Common myeloid progenitor, CD34-positive (primary cell): Measurements from ENCODE around the gene RHOB.

ENCODE experiments used
- CTCF ChIA-PET: fragments of 350-600 bp; sonication (Branson Sonifier 250); formaldehyde crosslinking; loops from one replicate; lab custom pipeline; 2021; ENCODE audit warnings: antibody characterized with exemption; lab: Charles Lee
- POLR2A ChIA-PET: fragments of 350-600 bp; sonication (Branson Sonifier 250); formaldehyde crosslinking; loops from one replicate; lab custom pipeline; 2021; ENCODE audit warnings: antibody characterized with exemption; lab: Charles Lee
- DNase-seq, 3 donors: peaks; one replicate each; pipeline versions ENCODE4 v3.0.0 to v3.0.0-alpha.2; 2013
- H3K27ac ChIP-seq, 2 experiments: 1 replicate in 1 of 2; 2 replicates in 1 of 2; pipeline ENCODE4 v1.7.0; 2013; ENCODE audit warnings: inconsistent platforms in 2 of 2, low read length in 2 of 2, mild to moderate bottlenecking in 2 of 2, low read depth in 1 of 2, moderate library complexity in 1 of 2; ENCODE audit not compliant: severe bottlenecking in 2 of 2, insufficient read depth in 1 of 2, poor library complexity in 1 of 2
- H3K27me3 ChIP-seq, 5 experiments: replicated peaks in 2 of 5; 1 replicate in 3 of 5; 2 replicates in 2 of 5; pipeline versions ENCODE4 v1.6.1 to v1.7.0; 2013; ENCODE audit warnings: low read length in 4 of 5, mild to moderate bottlenecking in 2 of 5, moderate library complexity in 2 of 5, inconsistent platforms in 1 of 5; ENCODE audit not compliant: insufficient read depth in 5 of 5, control insufficient read depth in 4 of 5
- H3K36me3 ChIP-seq, 4 experiments: 1 replicate in 2 of 4; 2 replicates in 2 of 4; pipeline versions ENCODE4 v1.6.1 to v1.7.0; 2013; ENCODE audit warnings: low read length in 3 of 4, control low read depth in 1 of 4, mild to moderate bottlenecking in 1 of 4; ENCODE audit not compliant: control insufficient read depth in 4 of 4, insufficient read depth in 4 of 4
- H3K4me1 ChIP-seq, 4 experiments: 1 replicate in 3 of 4; 2 replicates in 1 of 4; pipeline versions ENCODE4 v1.6.1 to v1.7.1; 2013; ENCODE audit warnings: low read length in 3 of 4, mild to moderate bottlenecking in 3 of 4, control low read depth in 1 of 4, inconsistent platforms in 1 of 4, moderate library complexity in 1 of 4; ENCODE audit not compliant: control insufficient read depth in 4 of 4, insufficient read depth in 4 of 4; ENCODE audit errors: control extremely low read depth in 1 of 4
- H3K4me3 ChIP-seq, 7 experiments: 1 replicate in 4 of 7; 2 replicates in 3 of 7; pipeline versions ENCODE4 v1.5.1 to v1.7.0; 2013; ENCODE audit warnings: mild to moderate bottlenecking in 7 of 7, low read length in 6 of 7, moderate library complexity in 6 of 7, inconsistent platforms in 2 of 7, low read depth in 2 of 7, control low read depth in 1 of 7; ENCODE audit not compliant: insufficient read depth in 4 of 7, control insufficient read depth in 1 of 7; ENCODE audit errors: extremely low read depth in 1 of 7
- H3K9me3 ChIP-seq, 5 experiments: 1 replicate in 4 of 5; 2 replicates in 1 of 5; pipeline versions ENCODE4 v1.6.1 to v1.7.1; 2013; ENCODE audit warnings: low read length in 4 of 5, mild to moderate bottlenecking in 2 of 5, inconsistent platforms in 1 of 5, low read depth in 1 of 5, moderate library complexity in 1 of 5; ENCODE audit not compliant: control insufficient read depth in 4 of 5, insufficient read depth in 2 of 5; ENCODE audit errors: control extremely low read depth in 1 of 5
- WGBS: methylation state at CpG from one replicate; pipeline ENCODE4 v1.1.5; 2013; ENCODE audit not compliant: insufficient coverage; 5-methylcytosine and 5-hydroxymethylcytosine counted together

The RHOB gene

DNA sequence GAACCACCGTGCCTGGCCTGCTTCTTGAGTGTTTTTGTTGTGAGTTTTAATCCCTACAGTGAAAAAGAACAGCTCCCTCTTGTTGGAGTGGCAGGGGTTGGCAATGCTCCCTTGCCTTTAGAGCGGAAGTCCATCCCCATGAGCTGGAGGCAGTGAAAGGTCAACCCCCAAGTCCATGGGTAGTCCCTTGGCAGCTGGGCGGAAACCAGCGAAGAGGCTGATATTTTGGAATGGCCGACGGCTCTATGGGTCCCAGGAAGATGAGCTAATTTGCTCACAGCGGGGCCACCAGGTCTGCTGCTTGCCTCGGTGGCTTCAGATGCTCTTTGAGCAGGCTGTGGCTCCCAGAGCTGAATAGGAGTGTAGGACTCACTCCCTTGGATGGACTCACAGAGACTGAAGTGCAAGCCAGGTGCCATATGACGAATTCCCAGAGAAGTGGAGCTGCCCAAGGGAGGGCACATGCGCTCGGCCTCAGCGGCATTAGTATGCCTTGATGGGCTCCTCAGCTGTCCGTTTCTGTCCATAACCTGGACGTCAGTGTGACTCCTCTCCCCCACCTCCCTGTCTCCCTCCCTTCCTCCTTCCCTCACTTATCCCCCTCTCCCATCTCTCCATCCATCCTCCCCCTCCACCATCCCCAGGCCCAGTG is 25.4 kb upstream of the RHOB start:
- DNase-seq: no peak
- ChIA-PET POLR2A (no interaction called here), CTCF (interaction anchor here (0.9 to 12.9 kb wide), 6 partner anchors 9 to 221 kb away, joined by 3 to 117 read pairs (median 8); partner anchors contain the start of gene RHOB)
- 89% methylated on average over 14 of the region's 14 CpGs for WGBS
- no peaks in the 10 kb centered on the region for H3K27me3 ChIP-seq
- no peak overlapping the region for H3K4me3 ChIP-seq
- peaks cover 11 to 58% (median 36%) of the 10 kb centered on the region in 4 experiments for H3K4me1 ChIP-seq
- no peak overlapping the region for H3K27ac ChIP-seq
- H3K36me3 ChIP-seq: no peaks in the 10 kb centered on the region
- no peaks in the 10 kb centered on the region for H3K9me3 ChIP-seq

GRCh38 chr2:20421988-20422370 is 24.9 kb upstream of the RHOB start:
- no peak for DNase-seq
- H3K27me3 ChIP-seq: no peaks in the 10 kb centered on the region
- WGBS: 99% methylated on average over 7 of the region's 7 CpGs
- no peak overlapping the region for H3K27ac ChIP-seq
- H3K4me3 ChIP-seq: no peak overlapping the region
- H3K36me3 ChIP-seq: no peaks in the 10 kb centered on the region
- ChIA-PET POLR2A (no interaction called here), CTCF (interaction anchor here (0.9 to 12.9 kb wide), 5 partner anchors 9 to 220 kb away, joined by 3 to 117 read pairs (median 11); no protein-coding TSS in a partner anchor)
- H3K4me1 ChIP-seq: peaks cover 11 to 53% (median 32%) of the 10 kb centered on the region in 4 experiments
- H3K9me3 ChIP-seq: no peaks in the 10 kb centered on the region

DNA sequence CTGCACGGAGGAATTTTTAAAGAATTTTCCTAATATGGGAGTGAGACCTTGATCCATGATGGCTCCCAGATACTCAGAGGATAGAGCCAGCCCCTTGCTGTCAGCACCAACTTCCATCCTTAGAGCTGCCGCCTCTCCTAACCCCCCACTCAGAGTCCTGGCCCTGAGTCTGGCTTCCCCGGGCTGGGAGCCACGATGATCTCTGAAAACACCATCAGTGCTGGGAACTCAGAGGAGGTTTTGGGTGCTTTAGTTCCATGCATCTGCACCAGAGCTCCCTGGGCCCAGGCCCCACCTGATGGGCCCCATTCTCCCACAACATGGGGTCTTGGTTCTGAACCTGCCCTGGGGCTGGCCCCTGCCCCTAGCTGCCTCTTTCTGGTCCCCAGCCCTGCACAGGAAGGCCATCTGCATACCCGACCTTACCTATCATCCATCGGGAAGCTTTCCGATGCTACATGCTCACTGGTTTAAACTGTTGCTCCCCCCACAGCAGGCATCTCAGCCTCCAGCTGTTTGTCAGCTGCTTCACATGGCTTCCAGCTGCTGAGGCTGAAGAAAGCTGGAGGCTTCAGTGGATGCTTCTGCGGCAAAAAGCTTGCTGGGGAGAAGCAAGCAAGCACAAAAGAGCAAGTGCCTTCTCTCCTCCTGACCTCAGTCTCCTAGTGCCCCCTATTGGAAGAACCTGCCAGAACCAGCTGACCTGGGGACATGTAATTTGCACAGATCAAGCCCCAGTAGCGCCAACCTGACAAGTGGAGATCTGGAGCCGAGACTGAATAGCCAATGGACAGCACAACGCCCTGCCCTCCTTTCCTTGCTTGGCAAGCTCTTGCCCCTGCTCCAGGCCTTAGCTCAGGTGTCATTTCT is 24.2 kb upstream of the RHOB start:
- 94% methylated on average over 8 of the region's 11 CpGs for WGBS
- no peaks in the 10 kb centered on the region for H3K9me3 ChIP-seq
- H3K27me3 ChIP-seq: no peaks in the 10 kb centered on the region
- no peak overlapping the region for H3K4me3 ChIP-seq
- no peak for DNase-seq
- H3K36me3 ChIP-seq: no peaks in the 10 kb centered on the region
- no peak overlapping the region for H3K27ac ChIP-seq
- ChIA-PET CTCF (interaction anchor here (0.9 to 12.9 kb wide), 9 partner anchors 10 to 220 kb away, joined by 3 to 117 read pairs (median 5); partner anchors contain the start of gene RHOB), POLR2A (no interaction called here)
- H3K4me1 ChIP-seq: peaks cover 11 to 49% (median 30%) of the 10 kb centered on the region in 4 experiments

GRCh38 chr2:20423359-20423758 is 23.5 kb upstream of the RHOB start:
- 94% methylated on average over 6 of the region's 6 CpGs for WGBS
- Histone ChIP-seq H3K27ac (no peak overlapping the region), H3K4me3 (no peak overlapping the region), H3K27me3 (no peaks in the 10 kb centered on the region), H3K36me3 (no peaks in the 10 kb centered on the region), H3K9me3 (no peaks in the 10 kb centered on the region), H3K4me1 (peaks cover 11 to 49% (median 30%) of the 10 kb centered on the region in 4 experiments)
- DNase-seq: no peak
- CTCF ChIA-PET: interaction anchor here (1.1 to 12.9 kb wide), 8 partner anchors 11 to 212 kb away, joined by 3 to 117 read pairs (median 5); partner anchors contain the start of gene RHOB
- POLR2A ChIA-PET: no interaction called here

GRCh38 chr2:20423847-20424246 is 23.0 kb upstream of the RHOB start:
- Histone ChIP-seq H3K4me3 (no peak overlapping the region), H3K36me3 (no peaks in the 10 kb centered on the region), H3K27me3 (no peaks in the 10 kb centered on the region), H3K4me1 (peaks cover 11 to 49% (median 29%) of the 10 kb centered on the region in 4 experiments), H3K9me3 (no peaks in the 10 kb centered on the region), H3K27ac (peak overlapping the region in 1 of 2 experiments; percentile 23)
- ChIA-PET POLR2A (interaction anchor here (2.1 kb wide), 1 partner anchor 23 kb away, joined by 11 read pairs; the partner anchor contains the start of gene RHOB), CTCF (interaction anchor here (0.8 to 12.9 kb wide), 16 partner anchors 9 to 227 kb away, joined by 3 to 117 read pairs (median 4); partner anchors contain the start of genes HS1BP3 and RHOB)
- 100% methylated on average over 2 of the region's 2 CpGs for WGBS
- no peak for DNase-seq

DNA sequence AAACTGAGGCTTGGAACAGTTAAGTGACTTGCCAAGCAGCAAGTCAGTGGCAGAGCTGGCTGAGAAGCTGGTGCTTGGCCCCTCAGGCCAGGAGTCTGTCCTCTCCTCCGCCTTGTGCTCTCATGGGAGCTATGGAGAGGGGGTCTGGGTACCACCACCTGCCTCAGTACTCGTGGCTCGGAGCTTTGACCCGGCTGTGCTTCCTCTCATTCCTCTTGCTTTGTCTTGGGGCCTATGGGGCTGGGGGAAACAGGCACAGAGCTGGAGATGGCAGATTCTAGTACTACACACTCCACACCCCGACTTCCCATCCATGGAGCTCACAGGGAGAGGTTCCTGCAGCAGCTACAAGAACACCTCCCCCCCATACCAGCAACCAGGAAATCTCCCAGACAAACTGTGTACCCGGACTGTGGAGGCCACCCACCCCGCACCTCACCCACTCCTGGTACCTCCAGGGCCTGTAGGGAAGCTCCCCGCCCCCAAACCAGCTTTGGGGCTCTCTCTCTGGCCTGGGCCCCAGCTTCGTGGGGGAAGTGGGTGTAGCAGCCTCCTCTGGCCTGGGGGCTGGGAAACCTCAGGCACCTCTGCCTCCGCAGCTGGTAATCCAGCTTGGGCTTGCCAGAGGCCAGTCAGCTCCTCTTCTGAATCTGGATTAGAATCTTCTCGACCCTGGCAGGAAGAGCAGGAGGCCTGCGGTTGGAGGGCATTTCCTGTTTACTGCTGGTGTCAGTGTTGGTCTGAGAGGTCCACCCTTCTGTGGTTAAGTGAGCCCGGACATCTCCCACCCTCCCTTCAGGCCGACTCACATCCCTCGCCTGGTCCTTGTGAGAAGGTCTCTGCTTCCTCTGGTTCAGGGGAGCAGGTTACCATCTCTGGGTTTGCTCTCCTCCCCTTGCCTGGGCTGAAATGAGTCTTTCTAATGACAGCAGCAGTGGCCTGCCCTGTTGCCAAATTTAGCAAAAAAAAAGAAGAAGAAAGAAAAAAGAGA is 22.3 kb upstream of the RHOB start:
- Histone ChIP-seq H3K27ac (peak overlapping the region in 1 of 2 experiments; percentile 23), H3K4me3 (peak overlapping the region in 4 of 7 experiments; percentile 12 to 44 (median 42)), H3K9me3 (no peaks in the 10 kb centered on the region), H3K4me1 (peaks cover 11 to 44% (median 25%) of the 10 kb centered on the region in 4 experiments), H3K27me3 (no peaks in the 10 kb centered on the region), H3K36me3 (no peaks in the 10 kb centered on the region)
- POLR2A ChIA-PET: interaction anchor here (0.7 to 2.1 kb wide), 3 partner anchors 13 to 22 kb away, joined by 4 to 11 read pairs (median 4); partner anchors contain the start of gene RHOB
- DNase-seq: peak; percentile 43 to 94 (median 89)
- CTCF ChIA-PET: interaction anchor here (0.8 to 12.9 kb wide), 16 partner anchors 8 to 226 kb away, joined by 3 to 117 read pairs (median 4); partner anchors contain the start of genes HS1BP3 and RHOB
- WGBS: 9% methylated on average over 11 of the region's 15 CpGs
